ENCODE results near the gene MLLT6.

Gene MLLT6

DNA sequence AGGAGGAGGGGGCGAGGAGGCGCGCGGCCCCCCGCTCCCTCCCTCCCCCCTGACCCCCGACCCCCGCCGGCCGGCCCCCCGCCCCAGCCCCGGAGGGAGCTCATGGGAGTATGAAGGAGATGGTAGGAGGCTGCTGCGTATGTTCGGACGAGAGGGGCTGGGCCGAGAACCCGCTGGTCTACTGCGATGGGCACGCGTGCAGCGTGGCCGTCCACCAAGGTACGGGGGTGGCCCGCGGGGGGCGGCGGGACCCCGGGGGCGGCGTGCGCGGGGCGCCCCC, 390 bp downstream of the MLLT6 start:
- no peak for TF ChIP-seq EZH2phosphoT487 (IDR thresholded peaks at IDR 0.05; ENCODE audit: borderline replicate concordance)
- TF ChIP-seq CTCF (conservative IDR thresholded peaks at IDR 0.05; ENCODE audit: low read length) = no peak
- Histone ChIP-seq H3K9me3 (ENCODE audit: insufficient read depth, low read depth, low read length) (no peaks in the 10 kb centered on the region), H3K4me3 (ENCODE audit: low read length, poor library complexity, severe bottlenecking) (peak overlapping the region; percentile 93), H3K79me2 (ENCODE audit: insufficient read depth, low read length) (peaks cover 66% of the 10 kb centered on the region), H3K9ac (ENCODE audit: low read depth, low read length, poor library complexity, severe bottlenecking) (peak overlapping the region; percentile 99), H3K4me2 (ENCODE audit: low read depth, low read length, poor library complexity, severe bottlenecking) (peak overlapping the region; percentile 95), H4K20me1 (ENCODE audit: insufficient read depth, low read length, poor library complexity, severe bottlenecking) (peaks cover 42% of the 10 kb centered on the region), H2AFZ (ENCODE audit: low read length) (no peak overlapping the region), H3K4me1 (ENCODE audit: insufficient read depth, low read length, poor library complexity, severe bottlenecking) (peaks cover 47% of the 10 kb centered on the region), H3K9me2 (replicated peaks; ENCODE audit: low read depth, low read length) (no peaks in the 10 kb centered on the region), H3K27me3 (ENCODE audit: insufficient read depth, low read length, poor library complexity, severe bottlenecking) (no peaks in the 10 kb centered on the region), H3K36me3 (ENCODE audit: insufficient read depth, low read length) (peaks cover 10% of the 10 kb centered on the region; the same call in 1 of the 2 replicates), H3F3A (ENCODE audit: low read depth) (peaks cover 7% of the 10 kb centered on the region)

- TF ChIP-seq CTCF (conservative IDR thresholded peaks at IDR 0.05; ENCODE audit: low read length) (no peak), EZH2phosphoT487 (IDR thresholded peaks at IDR 0.05; ENCODE audit: borderline replicate concordance) (no peak)
- Histone ChIP-seq H3K9me3 (ENCODE audit: insufficient read depth, low read depth, low read length) (no peaks in the 10 kb centered on the region), H3K4me2 (ENCODE audit: low read depth, low read length, poor library complexity, severe bottlenecking) (peak overlapping the region; percentile 95), H3F3A (ENCODE audit: low read depth) (peaks cover 7% of the 10 kb centered on the region), H3K9me2 (replicated peaks; ENCODE audit: low read depth, low read length) (no peaks in the 10 kb centered on the region), H3K27me3 (ENCODE audit: insufficient read depth, low read length, poor library complexity, severe bottlenecking) (no peaks in the 10 kb centered on the region), H3K9ac (ENCODE audit: low read depth, low read length, poor library complexity, severe bottlenecking) (peak overlapping the region; percentile 86), H3K4me3 (ENCODE audit: low read length, poor library complexity, severe bottlenecking) (peak overlapping the region; percentile 93), H2AFZ (ENCODE audit: low read length) (no peak overlapping the region), H3K79me2 (ENCODE audit: insufficient read depth, low read length) (peaks cover 71% of the 10 kb centered on the region), H3K4me1 (ENCODE audit: insufficient read depth, low read length, poor library complexity, severe bottlenecking) (peaks cover 50% of the 10 kb centered on the region), H4K20me1 (ENCODE audit: insufficient read depth, low read length, poor library complexity, severe bottlenecking) (peaks cover 45% of the 10 kb centered on the region), H3K36me3 (ENCODE audit: insufficient read depth, low read length) (peaks cover 10% of the 10 kb centered on the region; the same call in 1 of the 2 replicates)
Measured at GRCh38 chr17:38705803-38706504, 881 bp downstream of the MLLT6 start.

DNA sequence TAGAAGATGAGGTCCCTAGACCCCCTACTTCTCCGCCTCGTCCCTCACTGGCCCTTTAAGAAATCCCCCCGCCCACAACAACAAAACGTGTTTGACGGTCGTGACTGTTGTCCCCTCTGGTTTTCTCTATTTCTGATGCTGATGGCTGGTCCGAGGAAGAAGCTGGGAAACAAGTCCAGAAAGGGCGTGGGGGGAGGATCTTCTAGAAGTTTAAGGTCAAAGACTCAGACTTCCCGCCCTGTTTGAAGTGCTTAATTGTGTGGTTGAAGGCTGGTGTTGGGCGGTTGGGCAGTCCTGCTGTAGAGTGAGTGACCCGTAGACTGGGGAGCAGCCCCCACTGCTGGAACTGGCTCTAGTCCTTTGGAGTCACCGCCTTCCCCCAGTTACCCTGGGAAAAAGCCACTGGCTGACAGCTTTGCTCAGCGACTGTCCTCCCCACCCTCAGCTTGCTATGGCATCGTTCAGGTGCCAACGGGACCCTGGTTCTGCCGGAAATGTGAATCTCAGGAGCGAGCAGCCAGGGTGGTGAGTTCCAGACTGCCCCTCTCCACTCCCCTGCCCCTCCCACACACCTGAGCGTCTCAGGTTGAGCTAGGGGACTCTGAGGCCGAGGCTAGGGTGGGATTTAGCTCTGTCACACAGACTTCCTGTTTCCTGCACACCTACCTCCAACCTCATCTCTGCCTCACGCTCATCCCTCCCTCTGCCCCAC, 1.6 kb downstream of the MLLT6 start:
- H3K9me2 ChIP-seq (replicated peaks; ENCODE audit: low read depth, low read length) = no peaks in the 10 kb centered on the region
- peaks cover 48% of the 10 kb centered on the region for H4K20me1 ChIP-seq (ENCODE audit: insufficient read depth, low read length, poor library complexity, severe bottlenecking)
- no peaks in the 10 kb centered on the region for H3K27me3 ChIP-seq (ENCODE audit: insufficient read depth, low read length, poor library complexity, severe bottlenecking)
- peaks cover 72% of the 10 kb centered on the region for H3K79me2 ChIP-seq (ENCODE audit: insufficient read depth, low read length)
- peak overlapping the region; percentile 93 for H3K4me3 ChIP-seq (ENCODE audit: low read length, poor library complexity, severe bottlenecking)
- peaks cover 12% of the 10 kb centered on the region; the same call in 1 of the 2 replicates for H3K36me3 ChIP-seq (ENCODE audit: insufficient read depth, low read length)
- H3K4me2 ChIP-seq (ENCODE audit: low read depth, low read length, poor library complexity, severe bottlenecking) = peak overlapping the region; percentile 95
- H3K4me1 ChIP-seq (ENCODE audit: insufficient read depth, low read length, poor library complexity, severe bottlenecking) = peaks cover 50% of the 10 kb centered on the region
- no peak overlapping the region for H2AFZ ChIP-seq (ENCODE audit: low read length)
- no peaks in the 10 kb centered on the region for H3K9me3 ChIP-seq (ENCODE audit: insufficient read depth, low read depth, low read length)
- peak overlapping the region; percentile 86 for H3K9ac ChIP-seq (ENCODE audit: low read depth, low read length, poor library complexity, severe bottlenecking)
- H3F3A ChIP-seq (ENCODE audit: low read depth) = peaks cover 5% of the 10 kb centered on the region; the same call in 1 of the 2 replicates
- TF ChIP-seq CTCF (conservative IDR thresholded peaks at IDR 0.05; ENCODE audit: low read length) = no peak
- TF ChIP-seq EZH2phosphoT487 (IDR thresholded peaks at IDR 0.05; ENCODE audit: borderline replicate concordance) = no peak

Data from Loucy (cell line).